Measurements from ENCODE around the gene SRSF7. TPM values are rescaled to one million over a fixed set of nuclear protein-coding genes. Genes with fewer than 3 reads are reported as not detected.

SRSF7 gene
- total and polyA plus RNA-seq, 2 donors (not counting 3 experiments of a cell fraction or from before 2014, with no cell fraction given) = 165 to 202 TPM

- H3K79me2 ChIP-seq (ENCODE audit: control insufficient read depth, insufficient read depth, low read length) = peaks cover 58% of the 10 kb centered on the region
- intact Hi-C loops (cut with micrococcal nuclease) (loop anchor here (2.0 kb wide), 2 partner anchors 147 to 371 kb away; partner anchors contain the start of genes HNRNPLL and SOS1), dilution Hi-C loops (cut with MboI; ENCODE audit: extremely low pct_ligation_motif_present, low sequenced_read_pairs) (no loop called here)
- no peak overlapping the region for H2AFZ ChIP-seq (ENCODE audit: low read depth, low read length)
- peak overlapping the region; percentile 96 for H3K4me2 ChIP-seq (ENCODE audit: insufficient read depth, low read length)
- peaks cover 11 to 32% of the 10 kb centered on the region in 2 experiments for H3K36me3 ChIP-seq (ENCODE audit: control insufficient read depth in 2 of 2, extremely low read depth in 1 of 2, insufficient read depth in 2 of 2, low read length in 2 of 2)
- H3K27me3 ChIP-seq (ENCODE audit: control insufficient read depth in 2 of 2, insufficient read depth in 2 of 2, low read length in 2 of 2) = no peaks in the 10 kb centered on the region
- H4K20me1 ChIP-seq (replicated peaks; ENCODE audit: control insufficient read depth, extremely low read depth, insufficient read depth, low read length) = peaks cover 9% of the 10 kb centered on the region
- peak overlapping the region; percentile 54 to 92 (median 72) for H3K4me3 ChIP-seq (replicated peaks in 1 of 3; ENCODE audit: insufficient read depth in 1 of 3, low read depth in 1 of 3, low read length in 3 of 3)
- peaks cover 36% of the 10 kb centered on the region for H3K4me1 ChIP-seq (ENCODE audit: control insufficient read depth, extremely low read depth, insufficient read depth, low read length)
- peak; percentile 40 for DNase-seq (ENCODE audit: low read depth, low spot score)
- no peak for FAIRE-seq
- no peaks in the 10 kb centered on the region for H3K9me3 ChIP-seq (replicated peaks; ENCODE audit: control insufficient read depth, insufficient read depth, low read length)
- BruUV-seq (replicated peaks) = TSS peak; percentile 52
- H3K9me1 ChIP-seq (replicated peaks; ENCODE audit: control insufficient read depth, extremely low read depth, insufficient read depth, low read length) = no peaks in the 10 kb centered on the region
- POLR2A ChIA-PET = interaction anchor here (0.6 to 3.2 kb wide), 17 partner anchors 8 to 477 kb away, joined by 3 to 64 read pairs (median 7); partner anchors contain the start of genes ATL2, GEMIN6 and HNRNPLL
- peak; percentile 45 for TF ChIP-seq POLR2A (IDR thresholded peaks at IDR 0.05; ENCODE audit: low read depth, low read length)
- TF ChIP-seq GATA2 (IDR thresholded peaks at IDR 0.05; ENCODE audit: insufficient read depth, insufficient read length, low read depth, low read length) = no peak
- no peak for TF ChIP-seq EZH2 (IDR thresholded peaks at IDR 0.05; ENCODE audit: borderline replicate concordance, low read depth, low read length, severe bottlenecking)
- TF ChIP-seq FOS (IDR thresholded peaks at IDR 0.05; ENCODE audit: borderline replicate concordance, insufficient read depth, low read length) = no peak
- TF ChIP-seq CTCF (IDR thresholded peaks at IDR 0.05; ENCODE audit: extremely low read depth in 1 of 2, insufficient read depth in 1 of 2, low read depth in 1 of 2, low read length in 2 of 2) = no peak
- TF ChIP-seq JUN (IDR thresholded peaks at IDR 0.05; ENCODE audit: borderline replicate concordance, insufficient read depth, insufficient read length, low read depth) = no peak
- no peak for TF ChIP-seq MAX (IDR thresholded peaks at IDR 0.05; ENCODE audit: insufficient read depth, insufficient read length)
- peak overlapping the region; percentile 96 for H3K9ac ChIP-seq (replicated peaks; ENCODE audit: extremely low read depth, insufficient read depth, low read length)
- CTCF ChIA-PET = interaction anchor here (0.9 to 1.5 kb wide), 2 partner anchors 84 to 169 kb away, joined by 3 read pairs; no protein-coding TSS in a partner anchor
- peak overlapping the region; percentile 85 for H3K27ac ChIP-seq (ENCODE audit: insufficient read depth, low read depth, low read length)
Observed at GRCh38 chr2:38750011-38750890, 910 bp downstream of the SRSF7 start.

Measured in endothelial cell of umbilical vein (primary cell).